Activated CD4-positive, alpha-beta T cell treated with anti-CD3 and anti-CD28 coated beads, Interleukin-2, Interleukin-4, amounts not matched to agents 100 ng/mL and 50 ng/mL, durations not matched to agents 16 hours and 8 hours (primary cell): ENCODE measurements around the gene SCAPER.
"Not testable (repeated sequence)": the region's sequence is repeated elsewhere in the genome, so short reads cannot be mapped to it uniquely, and the experiment has no call there.

Experiments
- DNase-seq: peaks from one replicate; pipeline ENCODE4 v3.0.0-alpha.2; 2020; ENCODE audit warnings: low spot score

The SCAPER gene

GRCh38 chr15:76776969-76777368 is 128.2 kb downstream of the SCAPER start:
- no peak for DNase-seq

GRCh38 chr15:76776480-76776879 is 128.7 kb downstream of the SCAPER start:
- DNase-seq: no peak

GRCh38 chr15:76773234-76773633 is 131.9 kb downstream of the SCAPER start:
- DNase-seq: no peak

GRCh38 chr15:76772776-76773175 is 132.4 kb downstream of the SCAPER start:
- no peak for DNase-seq

- DNase-seq: no peak
Measured at GRCh38 chr15:76764004-76764403, 141.1 kb downstream of the SCAPER start.

GRCh38 chr15:76763554-76763953 is 141.6 kb downstream of the SCAPER start:
- DNase-seq: no peak

GRCh38 chr15:76756381-76756780 is 148.8 kb downstream of the SCAPER start:
- DNase-seq: no peak

- DNase-seq: no peak
Measured at GRCh38 chr15:76753771-76754170, 151.4 kb downstream of the SCAPER start.

GRCh38 chr15:76753131-76753530 is 152.0 kb downstream of the SCAPER start:
- DNase-seq: no peak

GRCh38 chr15:76752549-76752948 is 152.6 kb downstream of the SCAPER start:
- peak; percentile 47 for DNase-seq

GRCh38 chr15:76737573-76737972 is 167.6 kb downstream of the SCAPER start:
- DNase-seq: no peak

- not testable (repeated sequence) for DNase-seq
Measured at GRCh38 chr15:76732321-76732720, 172.8 kb downstream of the SCAPER start.

GRCh38 chr15:76730262-76730661 is 174.9 kb downstream of the SCAPER start:
- DNase-seq: no peak

GRCh38 chr15:76718863-76719262 is 186.3 kb downstream of the SCAPER start:
- DNase-seq: no peak

- DNase-seq: no peak
Measured at GRCh38 chr15:76714950-76715349, 190.2 kb downstream of the SCAPER start.

- DNase-seq: no peak
Measured at GRCh38 chr15:76711351-76711827, 193.8 kb downstream of the SCAPER start.

GRCh38 chr15:76704032-76704431 is 201.1 kb downstream of the SCAPER start:
- DNase-seq: peak; percentile 32

GRCh38 chr15:76696840-76697239 is 208.3 kb downstream of the SCAPER start:
- DNase-seq: no peak

- DNase-seq: not testable (repeated sequence)
Measured at GRCh38 chr15:76692546-76692945, 212.6 kb downstream of the SCAPER start.

- DNase-seq: not testable (repeated sequence)
Measured at GRCh38 chr15:76687592-76687991, 217.5 kb downstream of the SCAPER start.

- no peak for DNase-seq
Measured at GRCh38 chr15:76684002-76684401, 221.1 kb downstream of the SCAPER start.

- no peak for DNase-seq
Measured at GRCh38 chr15:76682833-76683232, 222.3 kb downstream of the SCAPER start.

- no peak for DNase-seq
Measured at GRCh38 chr15:76682259-76682658, 222.9 kb downstream of the SCAPER start.

- DNase-seq: no peak
Measured at GRCh38 chr15:76678766-76679165, 226.4 kb downstream of the SCAPER start.

- no peak for DNase-seq
Measured at GRCh38 chr15:76674883-76675282, 230.3 kb downstream of the SCAPER start.
